ENCODE data around the gene KIF27.

DNA sequence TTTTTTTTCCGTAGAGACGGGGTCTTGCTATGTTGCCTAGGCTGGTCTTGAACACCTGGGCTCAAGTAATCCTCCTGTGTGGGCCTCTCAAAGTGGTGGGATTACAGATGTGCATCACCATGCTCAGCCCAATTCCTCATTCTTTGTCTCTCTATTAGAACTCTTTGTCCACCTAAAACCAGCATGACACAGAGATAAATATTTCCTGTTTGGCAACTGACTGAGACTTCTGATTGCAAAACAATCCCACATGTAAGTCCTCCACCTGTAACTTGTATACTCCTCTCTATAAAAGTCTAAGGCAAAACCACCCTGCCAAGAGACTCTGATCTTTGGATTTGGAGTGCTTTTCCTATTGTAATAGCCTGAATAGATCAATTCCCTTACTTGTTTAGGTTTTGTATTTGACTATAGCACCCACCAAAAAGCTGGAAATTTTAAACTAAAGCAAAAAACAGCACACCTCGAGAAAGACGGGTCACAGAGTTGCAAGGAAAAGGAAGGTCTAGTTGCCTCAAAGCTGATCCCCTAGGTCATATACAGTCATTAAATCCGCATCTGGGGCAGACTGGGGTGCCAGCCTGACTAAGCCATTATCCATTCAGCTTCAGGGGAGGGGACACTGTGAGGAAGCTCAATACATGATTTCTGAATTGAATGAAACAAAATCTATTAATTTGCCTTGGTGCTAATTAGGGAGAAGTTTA, 13.5 kb upstream of the KIF27 start:
- TF ChIP-seq, protein P1, sequence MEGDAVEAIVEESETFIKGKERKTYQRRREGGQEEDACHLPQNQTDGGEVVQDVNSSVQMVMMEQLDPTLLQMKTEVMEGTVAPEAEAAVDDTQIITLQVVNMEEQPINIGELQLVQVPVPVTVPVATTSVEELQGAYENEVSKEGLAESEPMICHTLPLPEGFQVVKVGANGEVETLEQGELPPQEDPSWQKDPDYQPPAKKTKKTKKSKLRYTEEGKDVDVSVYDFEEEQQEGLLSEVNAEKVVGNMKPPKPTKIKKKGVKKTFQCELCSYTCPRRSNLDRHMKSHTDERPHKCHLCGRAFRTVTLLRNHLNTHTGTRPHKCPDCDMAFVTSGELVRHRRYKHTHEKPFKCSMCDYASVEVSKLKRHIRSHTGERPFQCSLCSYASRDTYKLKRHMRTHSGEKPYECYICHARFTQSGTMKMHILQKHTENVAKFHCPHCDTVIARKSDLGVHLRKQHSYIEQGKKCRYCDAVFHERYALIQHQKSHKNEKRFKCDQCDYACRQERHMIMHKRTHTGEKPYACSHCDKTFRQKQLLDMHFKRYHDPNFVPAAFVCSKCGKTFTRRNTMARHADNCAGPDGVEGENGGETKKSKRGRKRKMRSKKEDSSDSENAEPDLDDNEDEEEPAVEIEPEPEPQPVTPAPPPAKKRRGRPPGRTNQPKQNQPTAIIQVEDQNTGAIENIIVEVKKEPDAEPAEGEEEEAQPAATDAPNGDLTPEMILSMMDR (conservative IDR thresholded peaks at IDR 0.05; ENCODE audit: low read depth, low read length) = no peak
- TF ChIP-seq RAD21 (IDR thresholded peaks at IDR 0.05; ENCODE audit: low read length) = no peak
- no peak for TF ChIP-seq POLR2A (IDR thresholded peaks at IDR 0.05; ENCODE audit: low read depth, low read length)
